Activated CD8-positive, alpha-beta memory T cell treated with anti-CD3 and anti-CD28 coated beads for 36 hours (primary cell): ENCODE measurements around the gene NPSR1. TPM values are rescaled to one million over a fixed set of nuclear protein-coding genes. Genes with fewer than 3 reads are reported as not detected.

ENCODE experiments used
- CTCF ChIA-PET: fragments of 350-600 bp; sonication (Branson Sonifier 250); formaldehyde crosslinking; loops from one replicate; lab custom pipeline; 2021; ENCODE audit warnings: antibody characterized with exemption; lab: Charles Lee
- POLR2A ChIA-PET: fragments of 350-600 bp; sonication (Branson Sonifier 250); formaldehyde crosslinking; loops from one replicate; lab custom pipeline; 2021; ENCODE audit warnings: antibody characterized with exemption; lab: Charles Lee
- total RNA-seq, 2 experiments: library from RNA; stranded (reverse); gene quantifications; one replicate each; pipeline ENCODE4 v1.2.3, GENCODE V29; 2021

Gene NPSR1
- total RNA-seq, 2 experiments from 2014 or later = not detected

- ChIA-PET CTCF (no interaction called here), POLR2A (no interaction called here)
Measured at GRCh38 chr7:34718867-34719266, 60.8 kb downstream of the NPSR1 start.

- ChIA-PET POLR2A (no interaction called here), CTCF (no interaction called here)
Measured at GRCh38 chr7:34719636-34720035, 61.6 kb downstream of the NPSR1 start.

- ChIA-PET POLR2A (no interaction called here), CTCF (no interaction called here)
Measured at GRCh38 chr7:34720289-34720688, 62.3 kb downstream of the NPSR1 start.

- POLR2A ChIA-PET = no interaction called here
- CTCF ChIA-PET = no interaction called here
Measured at GRCh38 chr7:34723338-34723737, 65.3 kb downstream of the NPSR1 start.

- CTCF ChIA-PET = no interaction called here
- POLR2A ChIA-PET = no interaction called here
Measured at GRCh38 chr7:34723866-34724490, 66.0 kb downstream of the NPSR1 start.

GRCh38 chr7:34726221-34726620, 68.2 kb downstream of the NPSR1 start:
- POLR2A ChIA-PET = no interaction called here
- CTCF ChIA-PET = interaction anchor here (0.7 kb wide), 1 partner anchor 137 kb away, joined by 3 read pairs; no protein-coding TSS in a partner anchor

DNA sequence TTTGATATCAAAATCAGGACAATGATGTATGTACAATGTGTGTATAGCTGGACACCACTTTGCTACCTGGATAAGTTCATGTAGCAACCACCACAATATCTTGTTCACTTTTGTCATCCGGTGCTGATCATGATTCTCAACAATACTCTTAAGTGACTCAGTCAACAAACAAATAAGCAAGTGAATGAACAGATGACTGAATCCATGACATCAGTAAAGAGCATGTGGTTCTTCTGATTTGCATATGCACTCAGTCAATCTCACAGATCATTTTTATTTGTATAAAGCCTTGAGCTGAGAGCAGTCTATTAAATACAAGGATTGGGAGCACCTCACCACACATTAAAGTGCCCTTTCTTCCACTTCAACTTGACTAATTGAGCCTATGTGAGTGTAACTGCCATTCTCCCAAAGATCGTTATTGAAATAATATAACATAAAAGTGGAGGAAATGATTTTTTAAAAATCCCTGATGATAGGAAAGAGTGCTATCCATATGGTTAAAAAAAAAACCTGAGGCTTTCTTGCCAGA, 69.5 kb downstream of the NPSR1 start:
- CTCF ChIA-PET = no interaction called here
- POLR2A ChIA-PET = no interaction called here

- CTCF ChIA-PET = no interaction called here
- POLR2A ChIA-PET = no interaction called here
Measured at GRCh38 chr7:34728156-34728555, 70.1 kb downstream of the NPSR1 start.

DNA sequence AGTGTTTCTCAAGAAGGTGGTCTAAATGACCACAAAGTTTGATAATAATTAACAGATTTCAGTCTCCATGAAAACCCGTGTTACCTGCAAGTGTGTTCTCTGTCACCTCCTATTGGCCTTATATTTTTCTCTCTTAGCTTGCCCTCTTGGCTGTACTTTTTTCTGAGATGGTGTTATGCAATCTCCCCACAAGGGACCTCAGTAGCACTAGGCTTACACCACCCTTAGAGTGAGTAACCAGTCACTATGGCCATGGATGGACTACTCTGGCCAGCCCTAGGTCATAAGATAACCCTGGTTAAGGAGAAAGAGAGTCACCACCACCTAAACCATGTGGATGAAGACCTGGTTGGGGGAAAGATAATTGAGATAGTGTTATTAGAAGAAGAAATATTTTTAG, 76.8 kb downstream of the NPSR1 start:
- ChIA-PET CTCF (no interaction called here), POLR2A (no interaction called here)

- POLR2A ChIA-PET = no interaction called here
- CTCF ChIA-PET = no interaction called here
Measured at GRCh38 chr7:34735526-34735925, 77.5 kb downstream of the NPSR1 start.

DNA sequence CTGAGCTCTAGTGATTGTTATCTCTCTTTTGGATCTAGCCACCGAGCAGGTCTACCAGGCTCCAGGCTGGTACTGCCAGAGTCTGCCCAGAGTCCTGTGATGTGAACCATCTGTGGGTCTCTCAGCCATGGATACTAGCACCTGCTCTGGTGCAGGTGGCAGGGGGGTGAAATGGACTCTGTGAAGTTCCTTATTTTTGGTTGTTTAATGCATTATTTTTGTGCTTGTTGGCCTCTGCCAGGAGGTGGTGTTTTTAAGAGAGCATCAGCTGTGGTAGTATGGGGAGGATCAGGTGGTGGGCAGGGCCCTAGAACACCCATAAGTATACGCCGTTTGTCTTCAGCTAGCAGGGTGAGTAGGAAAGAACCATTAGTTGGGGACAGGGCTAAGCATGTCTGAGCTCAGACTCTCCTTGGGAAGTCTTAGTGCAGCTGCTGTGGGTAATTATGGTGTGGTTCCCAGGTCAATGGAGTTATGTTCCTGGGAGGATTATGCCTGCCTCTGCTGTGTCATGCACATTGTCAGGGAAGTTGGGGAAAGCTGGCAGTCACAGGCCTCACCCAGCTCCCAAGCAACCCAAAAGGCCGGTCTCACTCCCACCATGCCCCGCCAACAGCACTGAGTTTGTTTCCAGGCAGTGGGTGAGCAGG, 81.8 kb downstream of the NPSR1 start:
- POLR2A ChIA-PET = no interaction called here
- CTCF ChIA-PET = no interaction called here

- CTCF ChIA-PET = no interaction called here
- POLR2A ChIA-PET = no interaction called here
Measured at GRCh38 chr7:34740840-34741239, 82.8 kb downstream of the NPSR1 start.

- POLR2A ChIA-PET = no interaction called here
- CTCF ChIA-PET = no interaction called here
Measured at GRCh38 chr7:34747176-34747781, 89.3 kb downstream of the NPSR1 start.

DNA sequence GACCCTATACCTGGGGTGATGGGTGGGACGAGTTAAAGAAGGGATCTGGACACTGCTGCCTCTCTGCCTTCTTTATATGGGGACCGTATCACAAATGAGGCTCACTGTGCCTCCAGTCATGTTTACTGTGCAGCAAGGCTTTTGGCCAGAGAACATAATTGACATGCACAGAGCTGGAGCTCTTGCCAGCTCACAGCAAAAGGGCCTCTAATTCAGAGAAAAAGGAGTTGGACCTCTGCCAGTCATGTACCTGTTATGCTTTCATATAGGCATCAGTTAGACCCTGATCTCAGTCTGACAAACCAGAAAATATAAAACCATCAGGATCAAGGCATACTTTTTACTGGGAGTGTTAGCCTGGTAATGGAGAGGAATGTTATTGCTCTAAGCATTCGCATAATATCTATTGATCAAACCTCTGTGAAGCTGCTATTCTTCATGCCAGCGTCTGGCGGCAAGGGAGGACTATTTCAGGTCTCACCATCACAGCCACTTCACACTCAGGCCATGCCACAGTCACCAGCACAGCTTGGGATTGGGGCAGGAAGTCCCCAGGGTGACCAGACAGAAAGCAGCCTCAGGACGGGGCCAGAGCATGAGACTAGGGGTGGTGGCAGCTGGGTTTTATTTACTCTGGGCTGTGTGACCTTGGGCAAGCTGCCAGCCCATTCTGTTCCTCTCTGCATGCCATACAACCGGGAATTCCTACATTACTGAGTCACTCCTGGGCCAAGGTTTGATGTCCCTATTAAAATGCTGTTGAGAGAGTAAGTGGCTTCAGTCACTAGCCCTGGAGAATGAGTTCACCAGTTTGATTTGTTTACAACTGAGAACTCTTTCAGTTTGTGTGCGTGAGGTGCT, 90.1 kb downstream of the NPSR1 start:
- CTCF ChIA-PET = no interaction called here

GRCh38 chr7:34748728-34749089, 90.7 kb downstream of the NPSR1 start:
- POLR2A ChIA-PET = no interaction called here
- CTCF ChIA-PET = no interaction called here

More for the DNA sequence above, 90.1 kb downstream of the NPSR1 start:
- POLR2A ChIA-PET = no interaction called here

DNA sequence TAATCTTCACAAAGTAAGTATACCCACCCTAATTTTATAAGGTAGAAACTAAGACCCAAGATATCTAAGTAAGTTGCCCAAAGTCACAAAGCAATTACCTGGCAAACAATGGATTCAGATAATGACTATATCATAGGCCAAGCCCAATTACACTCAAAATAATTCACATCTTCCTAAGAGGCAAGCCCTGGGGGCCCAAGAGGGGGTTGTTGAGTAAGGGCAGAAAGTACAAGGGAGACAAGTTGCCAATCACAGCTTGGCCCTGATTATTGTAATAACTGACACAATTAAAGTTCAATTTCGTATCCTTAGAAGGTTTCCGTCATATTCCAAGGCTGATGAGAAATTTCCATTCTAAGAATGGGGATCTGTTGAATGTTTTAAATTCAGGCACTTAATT, 91.4 kb downstream of the NPSR1 start:
- ChIA-PET CTCF (no interaction called here), POLR2A (no interaction called here)

GRCh38 chr7:34750209-34750608, 92.2 kb downstream of the NPSR1 start:
- CTCF ChIA-PET = no interaction called here

DNA sequence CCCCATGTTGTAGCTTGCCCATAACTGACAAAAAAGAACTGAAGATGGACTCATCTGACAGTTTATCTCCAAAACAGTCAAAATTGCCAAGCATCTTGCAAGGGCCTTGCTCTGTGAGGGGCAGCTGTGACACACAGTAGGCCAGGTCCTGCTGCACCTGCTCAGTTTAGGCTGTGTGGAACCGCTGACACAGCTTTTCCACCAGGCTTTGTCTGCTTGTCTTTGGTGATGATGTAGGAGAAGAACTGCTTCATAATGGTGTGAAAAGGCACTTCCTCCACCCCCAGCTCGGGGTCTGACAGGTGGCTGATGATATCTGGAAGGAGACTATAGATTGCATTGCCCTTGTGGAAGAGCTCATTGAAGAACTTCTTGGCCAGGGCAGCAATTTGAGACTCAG, 92.6 kb downstream of the NPSR1 start:
- CTCF ChIA-PET = no interaction called here
- POLR2A ChIA-PET = no interaction called here

More at GRCh38 chr7:34750209-34750608, 92.2 kb downstream of the NPSR1 start:
- POLR2A ChIA-PET = no interaction called here

DNA sequence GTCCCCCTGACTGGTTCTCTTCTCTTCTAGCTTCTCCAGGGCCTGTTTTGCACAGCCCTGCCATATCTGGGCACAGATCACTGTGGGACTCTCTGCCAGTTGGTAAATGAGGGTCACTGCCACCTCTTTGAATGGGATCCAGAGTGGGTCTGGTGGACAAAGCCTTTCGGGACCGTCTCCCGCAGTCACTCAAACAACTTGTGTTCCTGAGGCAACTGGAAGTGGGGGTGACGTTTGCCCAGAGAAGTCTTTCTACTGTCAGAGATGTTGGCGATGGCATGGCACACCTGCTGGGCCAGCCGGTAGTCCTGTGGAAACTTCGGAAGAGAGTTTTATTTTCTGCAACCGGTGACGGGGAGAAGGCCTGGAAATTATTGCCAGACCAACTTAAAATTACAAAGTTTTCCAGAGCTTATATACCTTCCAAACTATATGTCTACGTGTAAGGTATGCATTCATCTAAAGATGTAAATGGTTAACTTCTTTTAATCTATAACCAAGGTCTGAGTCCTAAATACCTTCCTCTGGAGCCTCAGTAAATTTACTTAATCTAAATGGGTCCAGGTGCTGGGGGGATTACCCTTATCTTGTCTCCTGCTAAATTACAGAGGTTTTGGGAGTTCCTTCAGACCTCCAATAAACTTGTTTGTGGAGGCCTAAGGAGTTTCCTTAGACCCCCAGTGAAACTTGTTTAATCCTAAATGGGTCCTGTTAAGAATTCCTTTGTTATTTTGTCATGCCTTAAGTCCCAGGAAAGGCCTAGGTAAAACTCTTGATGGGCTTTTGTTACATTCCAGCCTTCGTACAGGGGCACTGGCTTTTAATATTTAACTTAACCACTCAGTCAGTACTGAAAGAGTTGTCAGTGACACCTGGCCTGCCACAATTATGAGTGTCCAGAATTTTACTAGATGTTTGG, 94.0 kb downstream of the NPSR1 start:
- POLR2A ChIA-PET = no interaction called here

More for the DNA sequence above, 94.0 kb downstream of the NPSR1 start:
- CTCF ChIA-PET = no interaction called here
